ENCODE measurements around the gene CTTNBP2NL.
"Not testable (repeated sequence)": the region's sequence is repeated elsewhere in the genome, so short reads cannot be mapped to it uniquely, and the experiment has no call there.

The CTTNBP2NL gene

GRCh38 chr1:112395256-112395820 lies 676 bp upstream of the CTTNBP2NL start:
- no peaks in the 10 kb centered on the region for H3K27me3 ChIP-seq (ENCODE audit: insufficient read depth, low read depth, severe bottlenecking)
- no peak for DNase-seq
- H3K9me3 ChIP-seq (ENCODE audit: severe bottlenecking): no peaks in the 10 kb centered on the region
- H3K4me3 ChIP-seq (ENCODE audit: low read depth, low read length): peak overlapping the region; percentile 95
- TF ChIP-seq, protein P1, sequence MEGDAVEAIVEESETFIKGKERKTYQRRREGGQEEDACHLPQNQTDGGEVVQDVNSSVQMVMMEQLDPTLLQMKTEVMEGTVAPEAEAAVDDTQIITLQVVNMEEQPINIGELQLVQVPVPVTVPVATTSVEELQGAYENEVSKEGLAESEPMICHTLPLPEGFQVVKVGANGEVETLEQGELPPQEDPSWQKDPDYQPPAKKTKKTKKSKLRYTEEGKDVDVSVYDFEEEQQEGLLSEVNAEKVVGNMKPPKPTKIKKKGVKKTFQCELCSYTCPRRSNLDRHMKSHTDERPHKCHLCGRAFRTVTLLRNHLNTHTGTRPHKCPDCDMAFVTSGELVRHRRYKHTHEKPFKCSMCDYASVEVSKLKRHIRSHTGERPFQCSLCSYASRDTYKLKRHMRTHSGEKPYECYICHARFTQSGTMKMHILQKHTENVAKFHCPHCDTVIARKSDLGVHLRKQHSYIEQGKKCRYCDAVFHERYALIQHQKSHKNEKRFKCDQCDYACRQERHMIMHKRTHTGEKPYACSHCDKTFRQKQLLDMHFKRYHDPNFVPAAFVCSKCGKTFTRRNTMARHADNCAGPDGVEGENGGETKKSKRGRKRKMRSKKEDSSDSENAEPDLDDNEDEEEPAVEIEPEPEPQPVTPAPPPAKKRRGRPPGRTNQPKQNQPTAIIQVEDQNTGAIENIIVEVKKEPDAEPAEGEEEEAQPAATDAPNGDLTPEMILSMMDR (IDR thresholded peaks at IDR 0.05; ENCODE audit: low read depth, low read length): no peak
- H3K36me3 ChIP-seq: no peaks in the 10 kb centered on the region
- peak overlapping the region; percentile 79 for H3K27ac ChIP-seq

DNA sequence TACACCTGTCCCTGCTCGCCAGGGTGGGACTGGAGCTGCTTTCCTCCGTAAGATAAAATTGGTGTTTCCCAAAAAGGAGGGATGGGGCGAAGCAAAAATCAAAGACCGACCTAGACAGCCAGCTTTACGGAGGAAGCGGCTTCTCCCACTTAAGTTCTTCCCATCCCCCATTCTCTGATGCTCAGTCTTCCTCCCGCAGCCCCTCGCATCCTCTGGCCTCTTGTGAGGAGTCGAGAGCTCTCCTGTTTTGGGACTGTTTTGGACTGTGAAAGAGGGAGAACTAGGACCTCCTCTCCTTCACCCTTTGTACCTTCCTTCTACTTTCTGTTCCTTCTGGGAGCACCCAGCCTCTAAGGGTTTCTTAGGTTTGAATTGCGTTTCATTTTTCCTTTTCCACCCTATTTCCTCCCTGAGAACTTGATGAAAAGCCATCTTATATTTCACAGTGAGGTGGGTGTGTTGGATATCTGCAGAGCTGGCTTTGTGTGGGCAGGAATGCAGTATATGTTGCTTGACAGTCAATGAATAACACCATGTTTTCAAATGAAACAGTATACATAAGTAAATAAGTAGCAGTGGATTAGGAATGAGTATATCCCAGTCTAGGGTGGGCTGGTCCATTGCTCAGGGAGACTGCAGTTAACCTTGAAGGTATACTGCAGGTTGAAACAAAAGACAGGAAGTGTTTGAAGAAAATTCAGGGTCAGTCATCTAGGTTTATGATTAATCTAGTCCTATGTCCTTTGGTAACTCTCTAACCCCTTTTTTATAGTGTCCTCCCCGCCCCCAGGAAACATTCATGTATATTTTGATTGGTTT lies 848 bp downstream of the CTTNBP2NL start:
- no peak for DNase-seq
- TF ChIP-seq, protein P1 (IDR thresholded peaks at IDR 0.05; ENCODE audit: low read depth, low read length): no peak
- peak overlapping the region; percentile 95 for H3K4me3 ChIP-seq (ENCODE audit: low read depth, low read length)
- peak overlapping the region; percentile 79 for H3K27ac ChIP-seq
- H3K9me3 ChIP-seq (ENCODE audit: severe bottlenecking): no peaks in the 10 kb centered on the region
- no peaks in the 10 kb centered on the region for H3K27me3 ChIP-seq (ENCODE audit: insufficient read depth, low read depth, severe bottlenecking)
- H3K36me3 ChIP-seq: no peaks in the 10 kb centered on the region

GRCh38 chr1:112397841-112398240 lies 1.8 kb downstream of the CTTNBP2NL start:
- DNase-seq: no peak
- TF ChIP-seq, protein P1 (IDR thresholded peaks at IDR 0.05; ENCODE audit: low read depth, low read length): no peak
- H3K4me3 ChIP-seq (ENCODE audit: low read depth, low read length): no peak overlapping the region
- no peaks in the 10 kb centered on the region for H3K27me3 ChIP-seq (ENCODE audit: insufficient read depth, low read depth, severe bottlenecking)
- H3K27ac ChIP-seq: no peak overlapping the region
- H3K36me3 ChIP-seq: no peaks in the 10 kb centered on the region
- H3K9me3 ChIP-seq (ENCODE audit: severe bottlenecking): no peaks in the 10 kb centered on the region

DNA sequence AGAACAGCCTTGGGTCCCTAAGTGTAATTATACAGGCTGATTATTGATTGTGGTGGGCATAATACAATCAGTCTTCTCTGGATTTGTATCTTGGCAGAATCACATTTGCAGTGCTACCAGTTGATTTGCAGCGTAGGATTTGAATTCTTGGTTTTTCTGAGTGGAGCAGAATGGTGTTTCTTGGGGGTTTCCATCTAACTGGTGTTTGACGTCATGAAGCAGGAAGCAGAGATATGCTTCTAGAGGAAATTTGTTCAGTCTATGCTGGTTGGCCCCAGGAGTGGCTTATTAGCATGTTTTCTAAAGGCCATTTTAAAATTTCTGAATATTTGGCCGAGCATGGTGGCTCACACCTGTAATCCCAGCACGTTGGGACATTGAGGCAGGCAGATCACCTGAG lies 3.4 kb downstream of the CTTNBP2NL start:
- H3K36me3 ChIP-seq: peaks cover 3% of the 10 kb centered on the region; the same call in 1 of the 2 replicates
- H3K4me3 ChIP-seq (ENCODE audit: low read depth, low read length): no peak overlapping the region
- DNase-seq: no peak
- no peaks in the 10 kb centered on the region for H3K27me3 ChIP-seq (ENCODE audit: insufficient read depth, low read depth, severe bottlenecking)
- TF ChIP-seq, protein P1 (IDR thresholded peaks at IDR 0.05; ENCODE audit: low read depth, low read length): no peak
- H3K9me3 ChIP-seq (ENCODE audit: severe bottlenecking): no peaks in the 10 kb centered on the region
- H3K27ac ChIP-seq: no peak overlapping the region

DNA sequence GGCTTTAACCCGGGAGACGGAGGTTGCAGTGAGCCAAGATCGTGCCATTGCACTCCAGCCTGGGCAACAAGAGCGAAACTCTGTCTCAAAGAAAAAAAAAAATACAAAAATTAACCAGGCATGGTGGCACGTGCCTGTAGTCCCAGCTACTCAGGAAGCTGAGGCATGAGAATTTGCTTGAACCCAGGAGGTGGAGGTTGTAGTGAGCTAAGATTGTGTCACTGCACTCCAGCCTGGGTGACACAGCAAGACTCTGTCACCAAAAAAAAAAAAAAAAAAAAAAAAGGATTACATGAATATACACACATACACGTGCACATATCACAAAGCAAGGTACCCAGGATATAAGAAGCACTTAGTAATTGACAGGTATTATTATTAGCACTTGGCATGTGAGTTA lies 4.7 kb downstream of the CTTNBP2NL start:
- not testable (repeated sequence) for H3K27ac ChIP-seq; H3K36me3 ChIP-seq; DNase-seq; H3K27me3 ChIP-seq (ENCODE audit: insufficient read depth, low read depth, severe bottlenecking); H3K4me3 ChIP-seq (ENCODE audit: low read depth, low read length); H3K9me3 ChIP-seq (ENCODE audit: severe bottlenecking)

GRCh38 chr1:112402682-112403643 lies 6.9 kb downstream of the CTTNBP2NL start:
- DNase-seq: no peak
- Histone ChIP-seq H3K27me3 (ENCODE audit: insufficient read depth, low read depth, severe bottlenecking) (no peaks in the 10 kb centered on the region), H3K27ac (no peak overlapping the region), H3K4me3 (ENCODE audit: low read depth, low read length) (no peak overlapping the region), H3K36me3 (peaks cover 3% of the 10 kb centered on the region; the same call in 1 of the 2 replicates), H3K9me3 (ENCODE audit: severe bottlenecking) (no peaks in the 10 kb centered on the region)
- TF ChIP-seq, protein P1 (IDR thresholded peaks at IDR 0.05; ENCODE audit: low read depth, low read length): no peak

Data from WERI-Rb-1 (cell line).